PFSK-1 (cell line): ENCODE measurements around the gene CYP3A5.

Experiments used
- FOXP2 ChIP-seq: optimal IDR thresholded peaks from 2 replicates; pipeline ENCODE3; 2011; ENCODE audit warnings: borderline replicate concordance, control low read depth, inconsistent platforms; ENCODE audit not compliant: insufficient read depth; ENCODE audit errors: extremely low read length, extremely low read depth
- POLR2AphosphoS5 ChIP-seq: IDR thresholded peaks from 2 replicates; pipeline ENCODE4 v1.6.1; 2012; ENCODE audit warnings: low read depth, mild to moderate bottlenecking, control low read depth, low read length, moderate library complexity
- SIN3A ChIP-seq: IDR thresholded peaks from 2 replicates; pipeline ENCODE4 v1.6.1; 2012; ENCODE audit warnings: mild to moderate bottlenecking, low read length, moderate library complexity, borderline replicate concordance; ENCODE audit not compliant: insufficient read depth
- TAF1 ChIP-seq: IDR thresholded peaks from 2 replicates; pipeline ENCODE4 v1.6.1; 2012; ENCODE audit warnings: low read length, control low read depth, borderline replicate concordance; ENCODE audit not compliant: insufficient read depth
- TF ChIP-seq, protein P1 (sequence below), 2 experiments: IDR thresholded peaks; 2 replicates each; pipeline versions ENCODE4 v1.6.1 to v1.8.0; 2011 to 2012; ENCODE audit warnings: low read depth in 2 of 2, low read length in 2 of 2, control low read depth in 1 of 2, inconsistent platforms in 1 of 2, mild to moderate bottlenecking in 1 of 2, moderate library complexity in 1 of 2; ENCODE audit not compliant: insufficient read depth in 1 of 2

CYP3A5 gene

DNA sequence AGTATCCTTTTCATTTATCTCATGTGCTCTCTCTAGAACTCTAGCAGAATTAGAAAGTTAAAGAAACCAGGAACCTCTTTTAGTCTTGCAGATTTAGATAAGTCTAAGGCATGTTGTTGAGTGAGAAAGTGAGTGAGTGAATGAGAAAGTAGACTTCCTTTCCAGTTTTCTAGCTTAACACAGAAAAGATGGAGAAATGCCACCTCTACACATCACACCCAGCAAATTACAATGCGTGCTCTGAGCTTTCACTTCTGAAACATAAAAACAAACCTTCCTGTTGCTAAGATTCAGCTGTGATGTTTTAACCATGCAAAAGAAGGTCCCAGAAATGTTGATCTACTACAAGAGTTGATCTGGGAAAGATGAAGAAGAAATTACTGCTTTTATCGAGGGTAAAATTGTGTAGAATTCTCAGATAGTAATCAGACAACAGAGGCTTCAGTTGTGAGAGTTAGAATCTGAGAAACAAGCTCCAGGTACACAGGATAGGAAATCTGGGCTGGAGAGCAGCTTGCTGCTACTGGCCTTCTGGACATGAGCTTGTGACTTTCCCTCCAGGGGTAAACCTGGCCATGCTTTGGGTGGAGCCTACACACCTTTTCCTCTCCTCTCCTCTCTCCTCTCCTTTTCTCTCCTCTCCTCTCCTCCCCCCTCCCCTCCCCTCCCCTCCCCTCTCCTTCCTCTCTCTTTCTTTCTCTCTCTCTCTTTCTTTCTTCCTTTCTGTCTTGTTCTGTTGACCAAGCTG, 4.6 kb downstream of the CYP3A5 start:
- TF ChIP-seq, protein P1, sequence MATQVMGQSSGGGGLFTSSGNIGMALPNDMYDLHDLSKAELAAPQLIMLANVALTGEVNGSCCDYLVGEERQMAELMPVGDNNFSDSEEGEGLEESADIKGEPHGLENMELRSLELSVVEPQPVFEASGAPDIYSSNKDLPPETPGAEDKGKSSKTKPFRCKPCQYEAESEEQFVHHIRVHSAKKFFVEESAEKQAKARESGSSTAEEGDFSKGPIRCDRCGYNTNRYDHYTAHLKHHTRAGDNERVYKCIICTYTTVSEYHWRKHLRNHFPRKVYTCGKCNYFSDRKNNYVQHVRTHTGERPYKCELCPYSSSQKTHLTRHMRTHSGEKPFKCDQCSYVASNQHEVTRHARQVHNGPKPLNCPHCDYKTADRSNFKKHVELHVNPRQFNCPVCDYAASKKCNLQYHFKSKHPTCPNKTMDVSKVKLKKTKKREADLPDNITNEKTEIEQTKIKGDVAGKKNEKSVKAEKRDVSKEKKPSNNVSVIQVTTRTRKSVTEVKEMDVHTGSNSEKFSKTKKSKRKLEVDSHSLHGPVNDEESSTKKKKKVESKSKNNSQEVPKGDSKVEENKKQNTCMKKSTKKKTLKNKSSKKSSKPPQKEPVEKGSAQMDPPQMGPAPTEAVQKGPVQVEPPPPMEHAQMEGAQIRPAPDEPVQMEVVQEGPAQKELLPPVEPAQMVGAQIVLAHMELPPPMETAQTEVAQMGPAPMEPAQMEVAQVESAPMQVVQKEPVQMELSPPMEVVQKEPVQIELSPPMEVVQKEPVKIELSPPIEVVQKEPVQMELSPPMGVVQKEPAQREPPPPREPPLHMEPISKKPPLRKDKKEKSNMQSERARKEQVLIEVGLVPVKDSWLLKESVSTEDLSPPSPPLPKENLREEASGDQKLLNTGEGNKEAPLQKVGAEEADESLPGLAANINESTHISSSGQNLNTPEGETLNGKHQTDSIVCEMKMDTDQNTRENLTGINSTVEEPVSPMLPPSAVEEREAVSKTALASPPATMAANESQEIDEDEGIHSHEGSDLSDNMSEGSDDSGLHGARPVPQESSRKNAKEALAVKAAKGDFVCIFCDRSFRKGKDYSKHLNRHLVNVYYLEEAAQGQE (IDR thresholded peaks at IDR 0.05; ENCODE audit: insufficient read depth in 1 of 2, low read depth in 2 of 2, low read length in 2 of 2) = no peak
- no peak for TF ChIP-seq POLR2AphosphoS5
- TF ChIP-seq FOXP2 = no peak
- TF ChIP-seq TAF1 = no peak
- TF ChIP-seq SIN3A = no peak

DNA sequence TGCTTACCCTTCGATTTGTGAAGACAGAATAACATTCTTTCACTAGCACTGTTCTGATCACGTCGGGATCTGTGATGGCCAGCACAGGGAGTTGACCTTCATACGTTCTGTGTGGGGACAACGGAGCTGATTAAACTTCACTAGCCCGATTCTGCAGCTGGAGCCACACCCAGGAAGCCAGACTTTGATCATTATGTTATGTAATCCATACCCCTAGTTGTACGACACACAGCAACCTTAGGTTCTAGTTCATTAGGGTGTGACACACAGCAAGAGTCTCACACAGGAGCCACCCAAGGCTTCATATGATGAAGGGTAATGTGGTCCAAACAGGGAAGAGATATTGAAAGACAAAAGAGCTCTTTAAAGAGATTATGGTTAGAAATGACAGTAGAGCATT, 7.2 kb downstream of the CYP3A5 start:
- TF ChIP-seq, protein P1 (IDR thresholded peaks at IDR 0.05; ENCODE audit: insufficient read depth in 1 of 2, low read depth in 2 of 2, low read length in 2 of 2) = no peak
- TF ChIP-seq POLR2AphosphoS5 (no peak), SIN3A (no peak), TAF1 (no peak), FOXP2 (no peak)

DNA sequence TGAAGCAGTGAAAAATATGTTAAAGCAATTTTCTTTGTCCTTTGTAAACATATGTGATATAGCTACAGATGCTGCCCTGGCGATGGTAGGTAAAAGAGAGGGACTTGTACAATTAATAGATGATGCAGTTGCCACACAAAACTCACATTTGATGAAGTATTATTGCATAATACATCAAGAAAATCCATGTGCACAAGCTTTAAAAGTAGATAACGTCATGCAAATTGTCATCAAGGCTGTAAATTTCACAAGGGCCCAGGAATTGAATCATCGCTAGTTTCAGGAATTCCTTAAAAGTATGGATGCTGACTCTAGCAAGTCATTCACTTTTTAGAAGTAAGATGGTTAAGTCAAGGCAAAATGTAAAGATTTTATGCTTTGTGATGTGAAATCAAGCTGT, 10.0 kb downstream of the CYP3A5 start:
- no peak for TF ChIP-seq POLR2AphosphoS5
- no peak for TF ChIP-seq SIN3A
- no peak for TF ChIP-seq TAF1
- TF ChIP-seq FOXP2 = no peak
- TF ChIP-seq, protein P1 (IDR thresholded peaks at IDR 0.05; ENCODE audit: insufficient read depth in 1 of 2, low read depth in 2 of 2, low read length in 2 of 2) = no peak

DNA sequence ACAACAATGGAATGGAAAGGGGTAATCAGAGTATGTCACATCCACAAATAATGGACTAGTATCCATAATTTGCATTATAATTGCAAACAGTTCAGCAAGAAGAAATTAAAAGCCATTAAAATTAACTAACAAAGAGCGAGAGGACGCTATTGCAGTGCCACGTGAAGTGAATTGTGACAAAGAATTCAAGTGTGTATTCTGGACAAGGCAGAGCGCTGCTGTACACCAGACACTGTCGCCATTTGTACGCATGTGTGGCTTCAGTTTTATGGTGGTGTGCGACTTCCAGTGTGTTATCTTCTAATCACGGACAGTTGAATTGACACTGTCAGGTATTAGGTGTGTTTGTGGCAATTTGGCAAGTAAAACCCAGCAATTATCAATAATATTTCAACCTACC, 11.3 kb downstream of the CYP3A5 start:
- TF ChIP-seq POLR2AphosphoS5 (no peak), TAF1 (no peak), FOXP2 (no peak), SIN3A (no peak)
- TF ChIP-seq, protein P1 (IDR thresholded peaks at IDR 0.05; ENCODE audit: insufficient read depth in 1 of 2, low read depth in 2 of 2, low read length in 2 of 2) = no peak
